ENCODE measurements around the gene ADRM1. TPM values are rescaled to one million over a fixed set of nuclear protein-coding genes. Genes with fewer than 3 reads are reported as not detected.

Gene ADRM1
- total and polyA plus RNA-seq, 10 of the 15 experiments (the other 5 are each of a cell fraction or from before 2014, with no cell fraction given) = 3.4 to 213 (median 95.9) TPM

DNA sequence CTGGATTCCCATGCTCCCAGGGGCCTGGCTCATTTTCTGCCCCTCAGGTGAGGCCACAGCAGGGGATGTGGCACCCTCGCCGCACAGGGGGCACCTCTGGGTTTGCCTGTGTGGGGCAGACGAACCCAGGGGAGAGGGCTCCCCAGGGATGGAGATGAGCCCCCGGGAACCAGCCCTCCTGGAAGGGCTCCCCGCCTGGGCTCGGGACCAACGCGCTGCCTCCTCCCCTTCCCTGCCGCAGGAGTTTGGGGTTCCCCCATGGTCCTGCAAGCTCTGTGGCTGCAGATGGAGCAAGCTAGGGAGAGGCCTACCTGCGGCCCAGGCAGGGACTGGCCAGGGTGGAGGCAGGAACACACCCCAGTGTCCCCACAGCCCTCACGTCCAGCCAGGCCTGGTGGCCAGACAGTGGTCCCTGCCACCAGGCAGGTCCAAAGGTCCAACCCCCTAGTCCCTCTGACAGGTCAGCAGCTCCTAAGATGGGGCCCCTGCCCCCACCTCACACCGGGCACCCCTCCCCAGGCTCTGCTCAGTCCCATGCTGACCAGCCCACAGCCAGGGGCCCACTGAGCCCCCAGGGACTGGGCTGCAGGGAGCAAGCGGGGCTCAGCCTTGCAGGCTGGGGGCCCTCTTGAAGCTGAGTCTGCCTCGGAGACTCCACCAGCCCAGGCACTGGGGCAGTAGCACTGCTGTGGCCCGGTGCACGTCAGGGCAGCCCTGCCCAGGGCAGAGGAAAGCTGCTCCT, 50.7 kb downstream of the ADRM1 start:
- in situ Hi-C loops (cut with MboI) = no loop called here
- no TSS peak for BruUV-seq (replicated peaks)
- H3K9me3 ChIP-seq (replicated peaks; ENCODE audit: control insufficient read depth, insufficient read depth, low read length) = no peaks in the 10 kb centered on the region; the same call in 2 of the 3 replicates
- H3K4me1 ChIP-seq (ENCODE audit: control insufficient read depth, insufficient read depth, low read length) = no peaks in the 10 kb centered on the region
- intact Hi-C loops (cut with micrococcal nuclease; ENCODE audit: unreplicated experiment) = no loop called here
- no peak overlapping the region for H3K27ac ChIP-seq (ENCODE audit: control insufficient read depth, insufficient read depth)
- CTCF ChIA-PET = no interaction called here
- no peaks in the 10 kb centered on the region; a peak in 1 of 4 replicates for H3K36me3 ChIP-seq (ENCODE audit: control insufficient read depth in 2 of 2, insufficient read depth in 2 of 2, low read length in 1 of 2)
- 35% methylated on average over 10 of the region's 16 CpGs for WGBS (ENCODE audit: insufficient coverage, insufficient replicate concordance, low lambda C conversion rate, missing lambda C conversion rate)
- no peaks in the 10 kb centered on the region for H3K79me2 ChIP-seq (ENCODE audit: control insufficient read depth, insufficient read depth, low read length)
- no peak for DNase-seq (ENCODE audit: low read depth, low spot score)
- H3K9ac ChIP-seq (ENCODE audit: control insufficient read depth, insufficient read depth, low read length) = no peak overlapping the region
- H2AFZ ChIP-seq (ENCODE audit: control insufficient read depth, low read depth, low read length) = no peak overlapping the region
- H3K4me2 ChIP-seq (ENCODE audit: control insufficient read depth, insufficient read depth) = no peak overlapping the region
- TF ChIP-seq, protein P1, sequence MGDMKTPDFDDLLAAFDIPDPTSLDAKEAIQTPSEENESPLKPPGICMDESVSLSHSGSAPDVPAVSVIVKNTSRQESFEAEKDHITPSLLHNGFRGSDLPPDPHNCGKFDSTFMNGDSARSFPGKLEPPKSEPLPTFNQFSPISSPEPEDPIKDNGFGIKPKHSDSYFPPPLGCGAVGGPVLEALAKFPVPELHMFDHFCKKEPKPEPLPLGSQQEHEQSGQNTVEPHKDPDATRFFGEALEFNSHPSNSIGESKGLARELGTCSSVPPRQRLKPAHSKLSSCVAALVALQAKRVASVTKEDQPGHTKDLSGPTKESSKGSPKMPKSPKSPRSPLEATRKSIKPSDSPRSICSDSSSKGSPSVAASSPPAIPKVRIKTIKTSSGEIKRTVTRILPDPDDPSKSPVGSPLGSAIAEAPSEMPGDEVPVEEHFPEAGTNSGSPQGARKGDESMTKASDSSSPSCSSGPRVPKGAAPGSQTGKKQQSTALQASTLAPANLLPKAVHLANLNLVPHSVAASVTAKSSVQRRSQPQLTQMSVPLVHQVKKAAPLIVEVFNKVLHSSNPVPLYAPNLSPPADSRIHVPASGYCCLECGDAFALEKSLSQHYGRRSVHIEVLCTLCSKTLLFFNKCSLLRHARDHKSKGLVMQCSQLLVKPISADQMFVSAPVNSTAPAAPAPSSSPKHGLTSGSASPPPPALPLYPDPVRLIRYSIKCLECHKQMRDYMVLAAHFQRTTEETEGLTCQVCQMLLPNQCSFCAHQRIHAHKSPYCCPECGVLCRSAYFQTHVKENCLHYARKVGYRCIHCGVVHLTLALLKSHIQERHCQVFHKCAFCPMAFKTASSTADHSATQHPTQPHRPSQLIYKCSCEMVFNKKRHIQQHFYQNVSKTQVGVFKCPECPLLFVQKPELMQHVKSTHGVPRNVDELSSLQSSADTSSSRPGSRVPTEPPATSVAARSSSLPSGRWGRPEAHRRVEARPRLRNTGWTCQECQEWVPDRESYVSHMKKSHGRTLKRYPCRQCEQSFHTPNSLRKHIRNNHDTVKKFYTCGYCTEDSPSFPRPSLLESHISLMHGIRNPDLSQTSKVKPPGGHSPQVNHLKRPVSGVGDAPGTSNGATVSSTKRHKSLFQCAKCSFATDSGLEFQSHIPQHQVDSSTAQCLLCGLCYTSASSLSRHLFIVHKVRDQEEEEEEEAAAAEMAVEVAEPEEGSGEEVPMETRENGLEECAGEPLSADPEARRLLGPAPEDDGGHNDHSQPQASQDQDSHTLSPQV (IDR thresholded peaks at IDR 0.05) = no peak
- TF ChIP-seq PKNOX1 (IDR thresholded peaks at IDR 0.05) = no peak
- TF ChIP-seq SREBF1 (IDR thresholded peaks at IDR 0.05; ENCODE audit: low read length) = no peak
- no peak for TF ChIP-seq SMARCA5 (IDR thresholded peaks at IDR 0.05)
- no peak for TF ChIP-seq ZZZ3 (IDR thresholded peaks at IDR 0.05; ENCODE audit: control insufficient read depth, insufficient read length, low read depth)
- TF ChIP-seq SRF (IDR thresholded peaks at IDR 0.05; ENCODE audit: low read depth in 2 of 2, low read length in 2 of 2) = no peak
- no peak for TF ChIP-seq ZNF24 (IDR thresholded peaks at IDR 0.05)
- TF ChIP-seq RELA (IDR thresholded peaks at IDR 0.05; ENCODE audit: borderline replicate concordance, partially characterized antibody) = no peak
- no peaks in the 10 kb centered on the region for H3K27me3 ChIP-seq (replicated peaks in 1 of 2; ENCODE audit: control insufficient read depth in 2 of 2, insufficient read depth in 2 of 2, low read length in 1 of 2)
- SMC1A ChIA-PET (ENCODE audit: uncharacterized antibody, unreplicated experiment) = no interaction called here
- H3K4me3 ChIP-seq = no peak overlapping the region
- no peak for FAIRE-seq
- no peak for ATAC-seq
- POLR2A ChIA-PET = no interaction called here
- H4K20me1 ChIP-seq (ENCODE audit: control insufficient read depth, insufficient read depth) = no peaks in the 10 kb centered on the region
- RAD21 ChIA-PET (ENCODE audit: unreplicated experiment) = no interaction called here
